ENCODE results near the gene PELI3.
"Not testable (repeated sequence)": the region's sequence is repeated elsewhere in the genome, so short reads cannot be mapped to it uniquely, and the experiment has no call there.

PELI3 gene

GRCh38 chr11:66466225-66467033 lies at the start of gene PELI3:
Gene PELI3 (plus strand): TSS chr11:66466905. CDS start chr11:66468129, 1,224 bp downstream.
- no peaks in the 10 kb centered on the region for H3K9me3 Mint-ChIP-seq
- H3K27ac Mint-ChIP-seq: peak within 1 kb of the TSS; percentile 76
- H3K4me3 Mint-ChIP-seq: peak within 1 kb of the TSS; percentile 89
- no peaks in the 10 kb centered on the region for H3K27me3 Mint-ChIP-seq
- peaks cover 21% of the 10 kb centered on the region for H3K4me1 Mint-ChIP-seq
- no peaks in the 10 kb centered on the region for H3K36me3 Mint-ChIP-seq

DNA sequence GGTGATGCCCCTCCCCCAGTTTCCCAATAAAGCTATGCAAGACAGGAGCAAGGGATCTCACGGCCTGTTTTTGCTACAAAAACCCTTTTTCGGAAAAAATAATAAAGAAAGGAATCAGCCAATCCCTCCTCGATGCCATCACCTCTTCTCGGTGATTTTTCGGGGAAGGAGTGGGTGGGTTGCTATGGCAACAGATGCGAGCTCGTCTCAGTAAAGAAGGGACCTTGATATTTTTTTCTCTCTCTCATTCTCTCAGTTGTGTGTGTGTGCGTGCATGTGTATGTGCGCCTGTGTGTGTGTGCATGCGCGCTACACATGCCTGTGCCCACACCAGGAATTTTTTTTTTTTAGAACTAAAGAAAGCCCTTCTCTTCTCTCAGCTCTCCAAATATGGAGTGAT lies 49.7 kb upstream of the PELI3 start:
- peak overlapping the region; percentile 74 for H3K4me3 Mint-ChIP-seq
- peaks cover 34% of the 10 kb centered on the region for H3K4me1 Mint-ChIP-seq
- H3K27me3 Mint-ChIP-seq: peaks cover 45% of the 10 kb centered on the region
- peaks cover 13% of the 10 kb centered on the region for H3K9me3 Mint-ChIP-seq
- H3K36me3 Mint-ChIP-seq: peaks cover 4% of the 10 kb centered on the region
- H3K27ac Mint-ChIP-seq: peak overlapping the region; percentile 30

DNA sequence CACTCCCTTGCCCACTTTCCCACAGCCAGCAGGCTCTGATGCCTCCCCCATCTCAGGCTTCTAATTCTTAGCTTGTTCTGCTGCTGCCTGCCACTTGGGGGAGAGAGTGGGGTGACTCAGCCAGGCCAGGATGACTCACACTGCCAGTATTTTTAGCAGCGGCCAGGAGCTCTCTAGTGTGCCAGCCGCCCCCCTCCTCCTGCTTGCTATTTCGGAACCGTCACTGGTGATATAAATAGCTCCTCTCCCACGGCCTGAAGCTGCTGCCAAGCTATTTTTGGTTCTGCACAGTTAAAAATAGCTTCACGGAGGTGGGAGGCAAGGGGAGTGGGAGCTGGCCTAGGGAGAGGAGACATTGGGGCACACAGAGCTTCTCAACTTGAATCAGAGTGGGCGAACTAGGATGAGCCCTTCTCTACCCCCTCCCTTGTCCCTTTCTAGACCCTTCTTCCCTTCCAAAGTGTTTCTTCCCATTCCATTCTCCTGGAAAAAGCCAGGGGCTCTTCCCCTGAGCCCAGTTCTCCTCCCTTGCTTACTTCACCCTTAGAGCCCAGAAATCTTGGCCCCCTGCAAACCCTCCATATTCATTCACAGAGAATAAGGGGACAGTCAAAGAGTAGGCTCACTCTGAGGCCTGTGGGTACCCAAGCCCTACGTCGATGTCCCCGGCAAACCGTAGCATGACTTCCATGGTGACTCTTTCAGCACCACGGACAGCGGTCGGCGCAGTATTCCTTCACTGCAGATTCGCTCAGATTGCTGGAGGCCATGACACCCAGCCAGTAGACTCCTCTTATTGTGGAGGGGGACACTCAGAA lies 48.3 kb upstream of the PELI3 start:
- Mint-ChIP-seq H3K4me1 (peaks cover 34% of the 10 kb centered on the region), H3K9me3 (peaks cover 13% of the 10 kb centered on the region), H3K36me3 (peaks cover 4% of the 10 kb centered on the region), H3K27ac (peak overlapping the region; percentile 62), H3K4me3 (peak overlapping the region; percentile 74), H3K27me3 (peaks cover 42% of the 10 kb centered on the region)

DNA sequence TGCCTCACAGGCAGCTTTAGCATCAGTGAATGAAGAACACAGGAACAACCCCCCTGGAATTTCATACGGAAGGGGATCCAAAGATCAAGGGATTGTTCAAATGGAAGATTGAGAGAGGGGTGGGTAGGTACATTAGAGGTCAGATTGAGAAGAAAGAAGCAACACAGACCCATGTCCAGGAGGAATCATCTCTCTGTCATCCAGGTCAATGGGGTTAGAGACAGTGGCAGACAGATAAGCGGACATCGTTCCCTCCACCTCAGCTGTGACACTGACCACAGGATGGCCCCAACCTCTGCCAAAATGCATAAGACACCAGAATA lies 47.8 kb upstream of the PELI3 start:
- Mint-ChIP-seq H3K4me1 (peaks cover 34% of the 10 kb centered on the region), H3K27ac (peak overlapping the region; percentile 62), H3K4me3 (peak overlapping the region; percentile 71), H3K36me3 (peaks cover 4% of the 10 kb centered on the region), H3K27me3 (peaks cover 38% of the 10 kb centered on the region), H3K9me3 (peaks cover 13% of the 10 kb centered on the region)

- Mint-ChIP-seq H3K27me3 (peaks cover 35% of the 10 kb centered on the region), H3K4me1 (peaks cover 34% of the 10 kb centered on the region), H3K9me3 (peaks cover 13% of the 10 kb centered on the region), H3K36me3 (peaks cover 4% of the 10 kb centered on the region), H3K27ac (no peak overlapping the region), H3K4me3 (no peak overlapping the region)
Observed at GRCh38 chr11:66419825-66420224, 46.9 kb upstream of the PELI3 start.

DNA sequence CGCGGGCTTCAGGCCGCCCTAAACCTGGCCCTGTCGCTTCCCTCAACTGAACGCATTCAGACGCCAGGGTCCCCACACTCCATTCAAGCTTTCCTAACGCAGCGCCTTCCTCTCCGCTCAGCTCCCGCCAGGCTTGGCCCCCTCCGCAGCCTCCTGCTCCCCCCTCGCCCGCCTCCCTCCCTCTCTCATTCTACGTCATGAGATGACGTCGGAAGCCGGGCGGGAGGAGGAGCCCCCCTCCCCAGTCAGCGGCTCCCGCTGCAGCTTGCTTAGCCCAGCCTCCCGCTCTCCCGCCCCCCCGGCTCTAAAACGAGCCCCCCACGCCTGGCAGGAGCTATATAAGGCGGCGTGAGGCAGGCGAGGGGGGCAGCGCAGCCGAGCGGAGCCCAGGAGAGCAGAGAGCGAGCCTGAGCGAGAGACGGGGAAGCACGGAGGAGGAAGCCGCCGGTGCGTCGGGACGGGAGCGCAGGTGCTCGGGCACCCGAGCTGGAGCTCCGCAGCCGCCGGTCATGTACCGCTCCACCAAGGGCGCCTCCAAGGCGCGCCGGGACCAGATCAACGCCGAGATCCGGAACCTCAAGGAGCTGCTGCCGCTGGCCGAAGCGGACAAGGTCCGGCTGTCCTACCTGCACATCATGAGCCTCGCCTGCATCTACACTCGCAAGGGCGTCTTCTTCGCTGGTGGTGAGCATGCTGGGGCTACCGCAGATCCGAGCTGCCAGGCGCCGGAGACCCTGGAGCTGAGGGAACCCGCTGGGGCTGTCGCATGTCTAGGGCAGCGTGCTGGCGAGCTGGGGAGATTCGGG lies 45.8 kb upstream of the PELI3 start, which contains the start of gene NPAS4:
TSS of gene NPAS4 (plus strand) at position 365 of the 806 bp plus-strand sequence. CDS start at position 510, 145 bp downstream.
- Mint-ChIP-seq H3K27ac (peak within 1 kb of the TSS; percentile 4), H3K36me3 (peaks cover 4% of the 10 kb centered on the region), H3K4me1 (peaks cover 34% of the 10 kb centered on the region), H3K27me3 (peaks cover 28% of the 10 kb centered on the region), H3K9me3 (peaks cover 13% of the 10 kb centered on the region), H3K4me3 (no peak within 1 kb of the TSS)

GRCh38 chr11:66421492-66422205 lies 45.1 kb upstream of the PELI3 start:
- Mint-ChIP-seq H3K36me3 (peaks cover 4% of the 10 kb centered on the region), H3K27ac (peak overlapping the region; percentile 4), H3K9me3 (peaks cover 13% of the 10 kb centered on the region), H3K27me3 (peaks cover 26% of the 10 kb centered on the region), H3K4me3 (no peak overlapping the region), H3K4me1 (peaks cover 34% of the 10 kb centered on the region)

DNA sequence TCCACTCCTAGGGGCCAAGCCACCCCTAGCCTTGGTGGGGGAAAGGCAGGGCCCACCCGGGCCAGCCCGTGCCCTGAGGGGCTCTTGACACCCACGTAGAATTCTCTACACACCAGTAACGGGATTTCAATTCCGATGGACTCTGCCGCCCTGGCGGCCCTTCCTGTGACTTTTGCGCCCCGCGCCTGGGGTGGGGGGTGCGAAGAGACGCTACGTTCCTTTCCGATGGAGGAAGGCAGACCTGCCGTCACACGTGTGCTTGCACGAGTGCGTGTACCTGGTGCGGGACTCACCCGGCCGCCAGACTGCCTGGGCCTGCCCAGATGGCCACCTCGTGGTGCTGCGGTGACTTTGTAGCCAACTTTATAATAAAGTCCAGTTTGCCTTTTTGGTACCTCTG lies 40.4 kb upstream of the PELI3 start:
- Mint-ChIP-seq H3K4me3 (no peak overlapping the region), H3K36me3 (peaks cover 4% of the 10 kb centered on the region), H3K27me3 (no peaks in the 10 kb centered on the region), H3K9me3 (no peaks in the 10 kb centered on the region), H3K4me1 (peaks cover 9% of the 10 kb centered on the region), H3K27ac (no peak overlapping the region)

GRCh38 chr11:66428933-66429332 lies 37.8 kb upstream of the PELI3 start:
- H3K4me1 Mint-ChIP-seq: peaks cover 5% of the 10 kb centered on the region
- H3K4me3 Mint-ChIP-seq: no peak overlapping the region
- no peak overlapping the region for H3K27ac Mint-ChIP-seq
- peaks cover 6% of the 10 kb centered on the region for H3K36me3 Mint-ChIP-seq
- H3K27me3 Mint-ChIP-seq: no peaks in the 10 kb centered on the region
- no peaks in the 10 kb centered on the region for H3K9me3 Mint-ChIP-seq

DNA sequence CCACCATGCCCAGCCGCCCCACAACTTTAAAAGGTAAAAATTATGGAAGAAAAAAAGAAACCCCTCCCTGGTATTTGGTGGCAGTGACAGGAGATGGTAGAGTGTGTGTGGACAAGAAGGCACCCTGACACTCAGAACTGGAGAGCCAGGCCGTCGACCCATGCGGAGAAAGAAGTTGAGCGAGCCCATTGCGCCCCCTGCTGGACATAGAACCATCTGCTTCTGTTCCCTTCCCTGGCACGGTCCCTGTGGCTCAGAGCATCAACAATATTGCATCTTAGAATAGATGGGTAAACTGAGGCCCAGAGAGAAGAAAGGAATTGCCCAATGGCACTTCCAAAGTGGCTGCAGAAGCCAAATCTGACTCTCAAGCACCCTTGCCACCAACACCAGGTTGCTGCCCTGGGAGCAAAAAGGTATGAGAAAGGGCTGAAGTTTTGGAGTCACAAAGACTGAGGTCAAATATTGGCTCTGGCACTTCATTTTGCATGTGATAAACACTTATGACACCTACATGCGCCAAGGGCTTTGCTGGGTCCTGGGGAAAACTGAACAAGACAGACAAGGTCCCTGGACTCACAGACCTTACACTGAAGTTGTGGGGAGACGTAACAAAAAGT lies 36.6 kb upstream of the PELI3 start:
- Mint-ChIP-seq H3K27me3 (no peaks in the 10 kb centered on the region), H3K4me1 (peaks cover 5% of the 10 kb centered on the region), H3K9me3 (no peaks in the 10 kb centered on the region), H3K27ac (no peak overlapping the region), H3K4me3 (no peak overlapping the region), H3K36me3 (peaks cover 9% of the 10 kb centered on the region)

GRCh38 chr11:66431287-66431686 lies 35.4 kb upstream of the PELI3 start:
- H3K36me3 Mint-ChIP-seq: peaks cover 12% of the 10 kb centered on the region
- H3K9me3 Mint-ChIP-seq, H3K4me1 Mint-ChIP-seq, H3K27ac Mint-ChIP-seq, H3K4me3 Mint-ChIP-seq, H3K27me3 Mint-ChIP-seq: not testable (repeated sequence)

DNA sequence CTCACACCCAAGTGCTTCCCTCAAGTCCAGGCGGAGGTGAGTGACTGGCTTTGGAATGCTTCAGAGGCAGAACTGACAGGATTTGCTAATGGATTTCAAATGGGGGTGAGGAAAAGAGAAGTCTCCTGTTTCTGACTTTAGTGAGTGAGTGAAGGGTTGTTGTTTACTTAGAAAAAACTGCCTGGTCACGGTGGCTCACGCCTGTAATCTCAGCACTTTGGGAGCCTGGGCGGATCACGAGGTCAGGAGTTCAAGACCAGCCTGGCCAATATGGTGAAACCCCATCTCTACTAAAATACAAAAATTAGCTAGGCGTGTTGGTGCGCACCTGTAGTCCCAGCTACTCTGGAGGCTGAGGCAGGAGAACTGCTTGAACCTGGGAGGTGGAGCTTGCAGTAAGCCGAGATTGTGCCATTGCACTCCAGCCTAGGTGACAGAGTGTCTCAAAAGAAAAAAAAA lies 34.8 kb upstream of the PELI3 start:
- not testable (repeated sequence) for H3K27me3 Mint-ChIP-seq, H3K9me3 Mint-ChIP-seq, H3K4me1 Mint-ChIP-seq, H3K4me3 Mint-ChIP-seq, H3K27ac Mint-ChIP-seq
- peaks cover 12% of the 10 kb centered on the region for H3K36me3 Mint-ChIP-seq

DNA sequence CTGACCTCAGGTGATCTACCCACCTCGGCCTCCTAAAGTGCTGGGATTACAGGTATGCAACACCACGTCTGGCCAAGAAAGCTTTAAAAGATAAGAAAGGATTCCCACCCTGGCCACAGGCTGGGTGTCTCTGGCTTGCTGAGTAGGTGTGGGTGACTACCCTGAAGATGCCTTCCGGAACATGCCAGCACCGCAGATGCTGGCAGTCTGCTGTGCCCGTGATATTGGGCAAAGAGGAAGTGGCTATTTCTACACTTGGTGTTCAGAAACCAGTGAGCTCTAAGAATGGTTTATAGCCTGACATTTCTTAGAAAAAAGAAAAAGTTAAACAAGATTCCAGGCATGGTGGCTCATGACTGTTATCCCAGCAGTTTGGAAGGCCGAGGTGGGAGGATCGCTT lies 34.1 kb upstream of the PELI3 start:
- no peaks in the 10 kb centered on the region for H3K27me3 Mint-ChIP-seq
- no peak overlapping the region for H3K27ac Mint-ChIP-seq
- peaks cover 13% of the 10 kb centered on the region for H3K36me3 Mint-ChIP-seq
- H3K4me1 Mint-ChIP-seq: peaks cover 5% of the 10 kb centered on the region
- H3K9me3 Mint-ChIP-seq: no peaks in the 10 kb centered on the region
- no peak overlapping the region for H3K4me3 Mint-ChIP-seq

- no peaks in the 10 kb centered on the region for H3K27me3 Mint-ChIP-seq
- peaks cover 9% of the 10 kb centered on the region for H3K4me1 Mint-ChIP-seq
- H3K36me3 Mint-ChIP-seq: peaks cover 7% of the 10 kb centered on the region
- peak overlapping the region; percentile 98 for H3K27ac Mint-ChIP-seq
- no peaks in the 10 kb centered on the region for H3K9me3 Mint-ChIP-seq
- peak overlapping the region; percentile 96 for H3K4me3 Mint-ChIP-seq
Observed at GRCh38 chr11:66437979-66438503, 28.7 kb upstream of the PELI3 start.
